Epithelial cell of prostate (primary cell): Measurements from ENCODE around the gene SCAPER.
"Not testable (repeated sequence)": the region's sequence is repeated elsewhere in the genome, so short reads cannot be mapped to it uniquely, and the experiment has no call there.

ENCODE experiments used
- DNase-seq: peaks from one replicate; pipeline ENCODE4 v3.0.0-alpha.2; 2011; ENCODE audit warnings: low read depth, low spot score
- H3K27ac ChIP-seq: fragments of 450-650 bp; 2 replicates; pipeline ENCODE4 v1.5.1; 2017; ENCODE audit warnings: mild to moderate bottlenecking

Gene SCAPER

GRCh38 chr15:76912430-76912829, 7.3 kb upstream of the SCAPER start:
- H3K27ac ChIP-seq = no peak overlapping the region
- no peak for DNase-seq

- no peak overlapping the region for H3K27ac ChIP-seq
- no peak for DNase-seq
Observed at GRCh38 chr15:76905855-76906254, 715 bp upstream of the SCAPER start.

GRCh38 chr15:76904461-76905012, 603 bp downstream of the SCAPER start:
- peak overlapping the region; percentile 33 for H3K27ac ChIP-seq
- no peak for DNase-seq

GRCh38 chr15:76903251-76903681, 1.9 kb downstream of the SCAPER start:
- no peak for DNase-seq
- no peak overlapping the region for H3K27ac ChIP-seq

GRCh38 chr15:76901965-76902364, 3.2 kb downstream of the SCAPER start:
- H3K27ac ChIP-seq = no peak overlapping the region
- no peak for DNase-seq

GRCh38 chr15:76899931-76900310, 5.2 kb downstream of the SCAPER start:
- not testable (repeated sequence) for H3K27ac ChIP-seq

GRCh38 chr15:76899176-76899930, 5.8 kb downstream of the SCAPER start:
- DNase-seq, H3K27ac ChIP-seq: not testable (repeated sequence)

More at GRCh38 chr15:76899931-76900310, 5.2 kb downstream of the SCAPER start:
- DNase-seq = not testable (repeated sequence)

- peak overlapping the region; percentile 5 for H3K27ac ChIP-seq
- peak; percentile 16 for DNase-seq
Observed at GRCh38 chr15:76898102-76898501, 7.0 kb downstream of the SCAPER start.

GRCh38 chr15:76894174-76894573, 11.0 kb downstream of the SCAPER start:
- H3K27ac ChIP-seq = no peak overlapping the region
- DNase-seq = no peak

GRCh38 chr15:76892836-76893235, 12.3 kb downstream of the SCAPER start:
- DNase-seq, H3K27ac ChIP-seq: not testable (repeated sequence)

GRCh38 chr15:76887280-76888141, 17.6 kb downstream of the SCAPER start:
- DNase-seq, H3K27ac ChIP-seq: not testable (repeated sequence)

- no peak overlapping the region for H3K27ac ChIP-seq
- no peak for DNase-seq
Observed at GRCh38 chr15:76885212-76885611, 19.9 kb downstream of the SCAPER start.

GRCh38 chr15:76875911-76876310, 29.2 kb downstream of the SCAPER start:
- no peak overlapping the region for H3K27ac ChIP-seq
- DNase-seq = no peak

- not testable (repeated sequence) for H3K27ac ChIP-seq, DNase-seq
Observed at GRCh38 chr15:76873066-76873465, 32.1 kb downstream of the SCAPER start.

GRCh38 chr15:76871930-76872329, 33.2 kb downstream of the SCAPER start:
- DNase-seq = no peak
- no peak overlapping the region for H3K27ac ChIP-seq

GRCh38 chr15:76868740-76869139, 36.4 kb downstream of the SCAPER start:
- no peak overlapping the region for H3K27ac ChIP-seq
- DNase-seq = no peak

GRCh38 chr15:76866716-76867321, 38.3 kb downstream of the SCAPER start:
- H3K27ac ChIP-seq = no peak overlapping the region
- DNase-seq = no peak

- no peak overlapping the region for H3K27ac ChIP-seq
- no peak for DNase-seq
Observed at GRCh38 chr15:76866008-76866407, 39.1 kb downstream of the SCAPER start.

GRCh38 chr15:76865548-76865991, 39.6 kb downstream of the SCAPER start:
- H3K27ac ChIP-seq = no peak overlapping the region
- DNase-seq = no peak

GRCh38 chr15:76864586-76864985, 40.6 kb downstream of the SCAPER start:
- DNase-seq = no peak
- H3K27ac ChIP-seq = no peak overlapping the region
